ENCODE data around the gene TAS2R16.
"Not testable (repeated sequence)": the region's sequence is repeated elsewhere in the genome, so short reads cannot be mapped to it uniquely, and the experiment has no call there.

Gene TAS2R16

DNA sequence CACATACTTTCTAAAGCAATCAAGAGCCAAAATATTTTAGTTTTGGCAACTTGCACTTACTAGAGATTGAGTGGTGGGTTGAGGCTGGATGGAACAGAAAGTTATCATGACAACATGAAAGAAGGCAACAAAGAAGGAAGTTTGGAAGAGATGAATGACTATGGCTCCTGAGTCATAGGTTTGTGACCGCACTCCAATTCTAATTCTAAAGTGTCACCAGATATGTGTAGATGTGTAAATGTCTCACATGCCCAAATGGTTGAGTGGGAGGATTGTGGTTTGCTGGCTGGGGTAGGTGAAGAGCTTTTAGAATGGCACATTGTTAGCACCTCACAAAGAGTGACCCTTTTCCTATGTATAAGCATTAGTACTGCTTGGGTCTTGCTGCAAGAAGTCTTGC, 20.2 kb downstream of the TAS2R16 start:
- TF ChIP-seq, protein P1, sequence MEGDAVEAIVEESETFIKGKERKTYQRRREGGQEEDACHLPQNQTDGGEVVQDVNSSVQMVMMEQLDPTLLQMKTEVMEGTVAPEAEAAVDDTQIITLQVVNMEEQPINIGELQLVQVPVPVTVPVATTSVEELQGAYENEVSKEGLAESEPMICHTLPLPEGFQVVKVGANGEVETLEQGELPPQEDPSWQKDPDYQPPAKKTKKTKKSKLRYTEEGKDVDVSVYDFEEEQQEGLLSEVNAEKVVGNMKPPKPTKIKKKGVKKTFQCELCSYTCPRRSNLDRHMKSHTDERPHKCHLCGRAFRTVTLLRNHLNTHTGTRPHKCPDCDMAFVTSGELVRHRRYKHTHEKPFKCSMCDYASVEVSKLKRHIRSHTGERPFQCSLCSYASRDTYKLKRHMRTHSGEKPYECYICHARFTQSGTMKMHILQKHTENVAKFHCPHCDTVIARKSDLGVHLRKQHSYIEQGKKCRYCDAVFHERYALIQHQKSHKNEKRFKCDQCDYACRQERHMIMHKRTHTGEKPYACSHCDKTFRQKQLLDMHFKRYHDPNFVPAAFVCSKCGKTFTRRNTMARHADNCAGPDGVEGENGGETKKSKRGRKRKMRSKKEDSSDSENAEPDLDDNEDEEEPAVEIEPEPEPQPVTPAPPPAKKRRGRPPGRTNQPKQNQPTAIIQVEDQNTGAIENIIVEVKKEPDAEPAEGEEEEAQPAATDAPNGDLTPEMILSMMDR (IDR thresholded peaks at IDR 0.05; ENCODE audit: low read depth, low read length): no peak
- no peak overlapping the region for H3K4me3 ChIP-seq (ENCODE audit: low read depth, low read length)

GRCh38 chr7:122974229-122974628, 21.3 kb downstream of the TAS2R16 start:
- TF ChIP-seq, protein P1 (IDR thresholded peaks at IDR 0.05; ENCODE audit: low read depth, low read length): no peak

GRCh38 chr7:122972056-122972455, 23.4 kb downstream of the TAS2R16 start:
- H3K4me3 ChIP-seq (ENCODE audit: low read depth, low read length): no peak overlapping the region
- TF ChIP-seq, protein P1 (IDR thresholded peaks at IDR 0.05; ENCODE audit: low read depth, low read length): no peak

More at GRCh38 chr7:122974229-122974628, 21.3 kb downstream of the TAS2R16 start:
- H3K4me3 ChIP-seq (ENCODE audit: low read depth, low read length): no peak overlapping the region

- no peak overlapping the region for H3K4me3 ChIP-seq (ENCODE audit: low read depth, low read length)
- TF ChIP-seq, protein P1 (IDR thresholded peaks at IDR 0.05; ENCODE audit: low read depth, low read length): no peak
Measured at GRCh38 chr7:122970740-122971725, 24.5 kb downstream of the TAS2R16 start.

GRCh38 chr7:122968389-122968788, 27.1 kb downstream of the TAS2R16 start:
- no peak overlapping the region for H3K4me3 ChIP-seq (ENCODE audit: low read depth, low read length)

GRCh38 chr7:122965306-122965705, 30.2 kb downstream of the TAS2R16 start:
- no peak overlapping the region for H3K4me3 ChIP-seq (ENCODE audit: low read depth, low read length)
- TF ChIP-seq, protein P1 (IDR thresholded peaks at IDR 0.05; ENCODE audit: low read depth, low read length): no peak

More at GRCh38 chr7:122968389-122968788, 27.1 kb downstream of the TAS2R16 start:
- TF ChIP-seq, protein P1 (IDR thresholded peaks at IDR 0.05; ENCODE audit: low read depth, low read length): no peak

DNA sequence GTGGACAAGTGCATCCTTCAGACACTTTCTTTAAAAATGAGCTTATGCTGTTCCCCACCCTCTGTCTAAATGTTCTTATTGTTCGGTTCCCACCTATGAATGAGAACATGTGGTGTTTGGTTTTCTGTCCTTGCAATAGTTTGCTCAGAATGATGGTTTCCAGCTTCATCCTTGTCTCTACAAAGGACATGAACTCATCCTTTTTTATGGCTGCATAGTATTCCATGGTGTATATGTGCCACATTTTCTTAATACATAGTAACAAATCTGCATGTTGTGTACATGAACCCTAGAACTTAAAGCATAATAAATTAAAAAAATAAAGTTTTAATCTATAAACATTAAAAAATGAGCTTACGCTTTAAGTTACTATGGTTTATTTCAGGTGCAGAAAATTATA, 41.8 kb downstream of the TAS2R16 start:
- not testable (repeated sequence) for H3K4me3 ChIP-seq (ENCODE audit: low read depth, low read length)

All from WI38 (cell line).